ENCODE data around the gene IFT27. TPM values are rescaled to one million over a fixed set of nuclear protein-coding genes. Genes with fewer than 3 reads are reported as not detected.

The IFT27 gene
- total and polyA plus RNA-seq, 4 donors: 18.9 to 51.1 (median 26.4) TPM

GRCh38 chr22:36753916-36754315, 22.0 kb downstream of the IFT27 start:
- WGBS, 2 donors: 79 to 86% methylated on average over 12 of the region's 12 CpGs
- Histone ChIP-seq H3K27ac (ENCODE audit: low read depth in 1 of 2, low read length in 1 of 2) (no peak overlapping the region), H3K4me3 (no peak overlapping the region), H3K9ac (ENCODE audit: insufficient read depth in 1 of 2, low read length in 2 of 2) (no peak overlapping the region), H3K36me3 (ENCODE audit: control insufficient read depth in 4 of 4, insufficient read depth in 4 of 4, low read length in 4 of 4) (no peaks in the 10 kb centered on the region), H3K27me3 (ENCODE audit: control insufficient read depth in 3 of 3, insufficient read depth in 3 of 3, low read length in 2 of 3) (no peaks in the 10 kb centered on the region), H3K4me1 (ENCODE audit: control insufficient read depth in 5 of 5, insufficient read depth in 5 of 5, low read length in 5 of 5) (no peaks in the 10 kb centered on the region), H3K9me3 (ENCODE audit: control insufficient read depth in 4 of 4, insufficient read depth in 3 of 4, low read length in 3 of 4) (peaks cover 0 to 3% (median 0%) of the 10 kb centered on the region in 4 donors)
- no peak for DNase-seq
- no peak for TF ChIP-seq CTCF (IDR thresholded peaks at IDR 0.05; ENCODE audit: control extremely low read depth, extremely low read depth)
- no peak for ATAC-seq (ENCODE audit: insufficient read depth, low FRiP score)

DNA sequence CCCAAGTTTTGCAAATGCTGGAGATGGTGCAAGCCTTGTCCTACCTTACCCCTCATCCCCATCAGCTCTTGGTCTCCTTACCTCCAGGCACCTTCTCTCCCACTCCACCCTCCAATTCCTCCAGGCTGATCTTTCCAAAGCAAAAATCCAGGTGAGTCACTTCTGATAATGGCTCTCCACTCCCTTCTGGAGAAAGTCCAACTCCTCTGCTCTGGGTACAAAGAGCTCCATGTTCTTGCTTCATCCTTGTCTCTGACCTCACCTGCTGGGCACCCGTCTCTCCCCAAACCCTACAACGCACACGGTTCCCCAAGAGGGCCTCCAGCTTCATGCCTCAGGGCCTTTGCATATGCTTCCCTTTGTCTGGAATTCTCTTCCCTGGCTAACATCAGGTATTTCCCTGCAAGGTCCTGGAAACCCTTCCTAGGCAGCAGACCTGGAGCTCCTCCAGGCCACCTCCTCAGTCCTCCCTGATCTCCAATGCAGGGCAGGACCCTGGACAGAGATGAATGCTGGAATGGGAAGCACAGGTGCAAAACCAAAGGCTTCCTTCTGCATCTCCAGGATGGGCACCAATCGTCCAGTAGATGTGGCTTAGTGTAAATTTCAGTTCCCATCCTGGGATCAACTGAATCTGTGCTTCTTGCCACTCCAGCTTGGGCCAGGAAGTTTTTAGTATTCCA, 22.7 kb downstream of the IFT27 start:
- TF ChIP-seq CTCF (IDR thresholded peaks at IDR 0.05; ENCODE audit: control extremely low read depth, extremely low read depth): no peak
- Histone ChIP-seq H3K27ac (ENCODE audit: low read depth in 1 of 2, low read length in 1 of 2) (no peak overlapping the region), H3K27me3 (ENCODE audit: control insufficient read depth in 3 of 3, insufficient read depth in 3 of 3, low read length in 2 of 3) (no peaks in the 10 kb centered on the region), H3K4me3 (no peak overlapping the region), H3K36me3 (ENCODE audit: control insufficient read depth in 4 of 4, insufficient read depth in 4 of 4, low read length in 4 of 4) (no peaks in the 10 kb centered on the region), H3K9ac (ENCODE audit: insufficient read depth in 1 of 2, low read length in 2 of 2) (no peak overlapping the region), H3K4me1 (ENCODE audit: control insufficient read depth in 5 of 5, insufficient read depth in 5 of 5, low read length in 5 of 5) (no peaks in the 10 kb centered on the region), H3K9me3 (ENCODE audit: control insufficient read depth in 4 of 4, insufficient read depth in 3 of 4, low read length in 3 of 4) (peaks cover 0 to 3% (median 0%) of the 10 kb centered on the region in 4 donors)
- no peak for ATAC-seq (ENCODE audit: insufficient read depth, low FRiP score)
- 61 to 82% methylated on average over 4 of the region's 4 CpGs for WGBS, 2 donors
- peak in 1 of 3 donors; percentile 19 for DNase-seq

GRCh38 chr22:36746375-36746970, 29.4 kb downstream of the IFT27 start:
- Histone ChIP-seq H3K4me3 (no peak overlapping the region), H3K27me3 (ENCODE audit: control insufficient read depth in 3 of 3, insufficient read depth in 3 of 3, low read length in 2 of 3) (no peaks in the 10 kb centered on the region), H3K4me1 (ENCODE audit: control insufficient read depth in 5 of 5, insufficient read depth in 5 of 5, low read length in 5 of 5) (no peaks in the 10 kb centered on the region), H3K36me3 (ENCODE audit: control insufficient read depth in 4 of 4, insufficient read depth in 4 of 4, low read length in 4 of 4) (no peaks in the 10 kb centered on the region), H3K9ac (ENCODE audit: insufficient read depth in 1 of 2, low read length in 2 of 2) (no peak overlapping the region), H3K9me3 (ENCODE audit: control insufficient read depth in 4 of 4, insufficient read depth in 3 of 4, low read length in 3 of 4) (no peaks in the 10 kb centered on the region), H3K27ac (ENCODE audit: low read depth in 1 of 2, low read length in 1 of 2) (no peak overlapping the region)
- WGBS, 2 donors: 59 to 80% methylated on average over 11 of the region's 11 CpGs
- ATAC-seq (ENCODE audit: insufficient read depth, low FRiP score): no peak
- no peak for DNase-seq
- TF ChIP-seq CTCF (IDR thresholded peaks at IDR 0.05; ENCODE audit: control extremely low read depth, extremely low read depth): no peak
